ENCODE measurements around the gene EIPR1.
"Not testable (repeated sequence)": the region's sequence is repeated elsewhere in the genome, so short reads cannot be mapped to it uniquely, and the experiment has no call there.

EIPR1 gene

DNA sequence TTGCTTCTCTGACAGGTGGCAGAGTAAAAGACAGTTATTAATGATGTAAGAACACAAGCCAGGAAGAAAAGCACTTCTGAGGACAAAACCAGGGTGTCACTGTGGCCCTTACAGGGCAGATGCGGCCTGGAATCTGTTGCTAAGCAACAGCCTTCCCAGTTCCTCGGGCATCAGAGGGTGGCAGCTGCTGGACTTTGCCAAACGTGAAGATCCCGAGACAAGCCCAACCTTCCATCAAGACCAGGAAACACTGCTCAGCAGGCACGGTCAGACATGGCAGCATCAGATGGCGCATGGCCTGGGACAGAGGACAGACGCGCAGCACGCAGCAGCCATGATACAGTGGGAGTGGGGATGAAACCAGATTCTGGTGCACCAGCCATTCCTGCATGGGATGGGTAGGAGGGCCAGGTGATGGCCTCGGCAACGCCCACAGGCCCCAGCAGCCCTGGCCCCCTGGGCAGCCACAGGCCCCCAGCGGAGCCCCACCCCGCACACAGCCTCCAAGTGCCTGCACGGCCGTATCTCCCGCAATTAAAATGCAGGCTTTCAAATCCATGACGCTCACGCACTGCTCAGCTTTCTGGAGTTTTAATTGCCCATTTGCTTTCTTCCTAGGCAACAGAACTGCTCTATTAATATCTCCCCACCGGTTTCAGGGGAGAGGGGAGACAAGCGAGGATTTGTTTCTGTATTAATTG is 89.0 kb downstream of the EIPR1 start:
- H2BK12ac ChIP-seq (ENCODE audit: low read length) = no peak overlapping the region
- H3K4ac ChIP-seq (ENCODE audit: low read depth, low read length) = no peak overlapping the region
- H2BK120ac ChIP-seq (ENCODE audit: insufficient read depth, low read length, poor library complexity) = no peak overlapping the region
- no peak overlapping the region for H2AK5ac ChIP-seq (ENCODE audit: low read length)
- no peak overlapping the region for H3K23ac ChIP-seq (ENCODE audit: low read length)
- no CpG with 5 or more reads among the region's 20 CpGs for WGBS (ENCODE audit: extremely low coverage, insufficient coverage, insufficient read length)
- H3K79me1 ChIP-seq (ENCODE audit: low read length) = no peaks in the 10 kb centered on the region
- no peaks in the 10 kb centered on the region for H3K4me1 ChIP-seq (ENCODE audit: control insufficient read depth in 1 of 2, insufficient read depth in 2 of 2, low read length in 2 of 2)
- no peak overlapping the region for H4K12ac ChIP-seq (ENCODE audit: low read depth, low read length)
- H2BK5ac ChIP-seq (ENCODE audit: low read depth, low read length, poor library complexity) = no peak overlapping the region
- H3K36me3 ChIP-seq (ENCODE audit: control insufficient read depth in 1 of 2, insufficient read depth in 2 of 2, low read length in 2 of 2) = no peaks in the 10 kb centered on the region
- H3K27me3 ChIP-seq (ENCODE audit: insufficient read depth, low read length) = no peaks in the 10 kb centered on the region
- H3K9ac ChIP-seq (ENCODE audit: low read length) = no peak overlapping the region
- H4K91ac ChIP-seq (ENCODE audit: low read depth, low read length) = no peak overlapping the region
- H3K4me2 ChIP-seq (ENCODE audit: low read length) = no peak overlapping the region
- H3K14ac ChIP-seq (ENCODE audit: low read length) = no peak overlapping the region
- no peaks in the 10 kb centered on the region for H3K79me2 ChIP-seq (ENCODE audit: control insufficient read depth, insufficient read depth, low read length, poor library complexity)
- no peak overlapping the region for H3K27ac ChIP-seq (ENCODE audit: low read depth, low read length)
- no peaks in the 10 kb centered on the region for H3K9me3 ChIP-seq (ENCODE audit: insufficient read depth, low read depth, low read length)
- H3K4me3 ChIP-seq (ENCODE audit: low read depth, low read length) = no peak overlapping the region
- DNase-seq = no peak
- no peak overlapping the region for H3K18ac ChIP-seq (ENCODE audit: low read length)
- H4K8ac ChIP-seq (ENCODE audit: low read depth, low read length) = no peak overlapping the region
- no peak overlapping the region for H2AFZ ChIP-seq (ENCODE audit: insufficient read depth, low read length, poor library complexity)

GRCh38 chr2:3287896-3288295 is 89.7 kb downstream of the EIPR1 start:
- no peak overlapping the region for H2BK120ac ChIP-seq (ENCODE audit: insufficient read depth, low read length, poor library complexity)
- H3K4me3 ChIP-seq (ENCODE audit: low read depth, low read length) = no peak overlapping the region
- no peak overlapping the region for H3K27ac ChIP-seq (ENCODE audit: low read depth, low read length)
- no peak overlapping the region for H2AFZ ChIP-seq (ENCODE audit: insufficient read depth, low read length, poor library complexity)
- H3K27me3 ChIP-seq (ENCODE audit: insufficient read depth, low read length) = no peaks in the 10 kb centered on the region
- H3K79me1 ChIP-seq (ENCODE audit: low read length) = no peaks in the 10 kb centered on the region
- no peak overlapping the region for H2AK5ac ChIP-seq (ENCODE audit: low read length)
- no peak overlapping the region for H3K9ac ChIP-seq (ENCODE audit: low read length)
- no peak for DNase-seq
- no peak overlapping the region for H2BK12ac ChIP-seq (ENCODE audit: low read length)
- no peak overlapping the region for H3K4ac ChIP-seq (ENCODE audit: low read depth, low read length)
- H3K18ac ChIP-seq (ENCODE audit: low read length) = no peak overlapping the region
- no peaks in the 10 kb centered on the region for H3K4me1 ChIP-seq (ENCODE audit: control insufficient read depth in 1 of 2, insufficient read depth in 2 of 2, low read length in 2 of 2)
- H3K79me2 ChIP-seq (ENCODE audit: control insufficient read depth, insufficient read depth, low read length, poor library complexity) = no peaks in the 10 kb centered on the region
- H3K14ac ChIP-seq (ENCODE audit: low read length) = no peak overlapping the region
- no peaks in the 10 kb centered on the region for H3K9me3 ChIP-seq (ENCODE audit: insufficient read depth, low read depth, low read length)
- H4K12ac ChIP-seq (ENCODE audit: low read depth, low read length) = no peak overlapping the region
- H4K91ac ChIP-seq (ENCODE audit: low read depth, low read length) = no peak overlapping the region
- H3K4me2 ChIP-seq (ENCODE audit: low read length) = no peak overlapping the region
- no peak overlapping the region for H3K23ac ChIP-seq (ENCODE audit: low read length)
- H2BK5ac ChIP-seq (ENCODE audit: low read depth, low read length, poor library complexity) = no peak overlapping the region
- no CpG with 5 or more reads among the region's 13 CpGs for WGBS (ENCODE audit: extremely low coverage, insufficient coverage, insufficient read length)
- H4K8ac ChIP-seq (ENCODE audit: low read depth, low read length) = no peak overlapping the region
- H3K36me3 ChIP-seq (ENCODE audit: control insufficient read depth in 1 of 2, insufficient read depth in 2 of 2, low read length in 2 of 2) = no peaks in the 10 kb centered on the region

DNA sequence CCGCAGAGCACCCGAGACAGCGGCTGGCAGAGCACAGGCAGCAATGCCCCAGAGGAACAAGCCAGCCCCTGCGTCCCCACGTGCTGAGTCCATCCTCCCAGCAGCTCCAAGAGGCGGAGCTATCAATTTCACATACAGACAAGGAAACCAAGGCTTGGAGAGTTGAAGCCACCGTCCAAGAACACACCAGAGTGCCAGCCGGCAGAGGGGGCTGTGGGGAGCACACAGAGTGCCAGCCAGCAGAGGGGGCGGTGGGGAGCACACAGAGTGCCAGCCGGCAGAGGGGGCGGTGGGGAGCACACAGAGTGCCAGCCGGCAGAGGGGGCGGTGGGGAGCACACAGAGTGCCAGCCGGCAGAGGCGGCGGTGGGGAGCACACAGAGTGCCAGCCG is 91.0 kb downstream of the EIPR1 start:
- not testable (repeated sequence) for H3K14ac ChIP-seq (ENCODE audit: low read length); H2BK5ac ChIP-seq (ENCODE audit: low read depth, low read length, poor library complexity); H3K27ac ChIP-seq (ENCODE audit: low read depth, low read length); DNase-seq; H2AK5ac ChIP-seq (ENCODE audit: low read length); H3K79me2 ChIP-seq (ENCODE audit: control insufficient read depth, insufficient read depth, low read length, poor library complexity); H3K4me3 ChIP-seq (ENCODE audit: low read depth, low read length); H2BK120ac ChIP-seq (ENCODE audit: insufficient read depth, low read length, poor library complexity); H4K12ac ChIP-seq (ENCODE audit: low read depth, low read length); H3K27me3 ChIP-seq (ENCODE audit: insufficient read depth, low read length); H3K79me1 ChIP-seq (ENCODE audit: low read length); H3K36me3 ChIP-seq (ENCODE audit: control insufficient read depth in 1 of 2, insufficient read depth in 2 of 2, low read length in 2 of 2); H3K4me1 ChIP-seq (ENCODE audit: control insufficient read depth in 1 of 2, insufficient read depth in 2 of 2, low read length in 2 of 2); H4K8ac ChIP-seq (ENCODE audit: low read depth, low read length); H2BK12ac ChIP-seq (ENCODE audit: low read length); H3K4me2 ChIP-seq (ENCODE audit: low read length); H3K9me3 ChIP-seq (ENCODE audit: insufficient read depth, low read depth, low read length); H3K9ac ChIP-seq (ENCODE audit: low read length); H3K23ac ChIP-seq (ENCODE audit: low read length); H2AFZ ChIP-seq (ENCODE audit: insufficient read depth, low read length, poor library complexity); H3K4ac ChIP-seq (ENCODE audit: low read depth, low read length); H4K91ac ChIP-seq (ENCODE audit: low read depth, low read length); H3K18ac ChIP-seq (ENCODE audit: low read length)
- no CpG with 5 or more reads among the region's 17 CpGs for WGBS (ENCODE audit: extremely low coverage, insufficient coverage, insufficient read length)

DNA sequence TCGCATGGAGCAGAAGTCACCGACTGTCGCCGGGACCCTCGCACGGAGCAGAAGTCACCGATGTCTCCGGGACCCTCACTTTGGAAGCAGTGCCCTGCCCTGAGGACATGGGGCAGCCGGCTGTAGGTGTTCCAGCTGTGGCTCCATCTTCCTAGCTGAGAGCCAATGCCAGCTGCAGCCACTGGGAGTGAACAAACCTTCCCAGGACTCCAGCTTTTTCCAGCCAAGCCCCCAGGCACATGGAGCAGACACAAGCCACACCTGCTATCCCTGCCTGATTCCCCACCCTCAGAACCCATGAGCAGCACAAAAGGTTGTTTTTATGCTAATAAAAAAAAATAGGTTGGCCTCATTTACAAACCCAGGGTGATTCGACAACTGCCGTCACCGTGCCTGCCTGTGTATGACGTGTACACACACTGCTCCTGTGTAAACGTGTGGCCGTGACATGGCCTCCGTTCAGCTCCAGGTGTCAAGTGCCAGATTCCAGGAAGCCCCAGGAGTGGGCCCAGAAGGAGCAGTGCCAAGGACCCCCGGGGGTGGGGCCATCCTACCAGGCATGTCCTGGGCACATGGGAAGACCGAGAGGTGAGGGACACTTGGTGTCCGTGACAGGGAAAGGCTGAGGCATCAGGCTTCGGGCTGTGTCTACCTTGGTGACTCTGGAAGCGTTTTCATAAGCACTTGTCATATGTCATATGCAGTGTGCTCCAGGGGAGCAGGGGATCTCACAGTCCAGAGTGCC is 91.5 kb downstream of the EIPR1 start:
- no peak overlapping the region for H3K4me2 ChIP-seq (ENCODE audit: low read length)
- H3K9ac ChIP-seq (ENCODE audit: low read length) = no peak overlapping the region
- H3K27me3 ChIP-seq (ENCODE audit: insufficient read depth, low read length) = no peaks in the 10 kb centered on the region
- H3K4ac ChIP-seq (ENCODE audit: low read depth, low read length) = no peak overlapping the region
- H3K4me3 ChIP-seq (ENCODE audit: low read depth, low read length) = no peak overlapping the region
- H3K23ac ChIP-seq (ENCODE audit: low read length) = no peak overlapping the region
- no peak overlapping the region for H4K8ac ChIP-seq (ENCODE audit: low read depth, low read length)
- H3K14ac ChIP-seq (ENCODE audit: low read length) = no peak overlapping the region
- no peaks in the 10 kb centered on the region for H3K79me2 ChIP-seq (ENCODE audit: control insufficient read depth, insufficient read depth, low read length, poor library complexity)
- no peak overlapping the region for H3K27ac ChIP-seq (ENCODE audit: low read depth, low read length)
- no peak for DNase-seq
- H4K12ac ChIP-seq (ENCODE audit: low read depth, low read length) = no peak overlapping the region
- H3K4me1 ChIP-seq (ENCODE audit: control insufficient read depth in 1 of 2, insufficient read depth in 2 of 2, low read length in 2 of 2) = no peaks in the 10 kb centered on the region
- no peaks in the 10 kb centered on the region for H3K79me1 ChIP-seq (ENCODE audit: low read length)
- H4K91ac ChIP-seq (ENCODE audit: low read depth, low read length) = no peak overlapping the region
- no CpG with 5 or more reads among the region's 21 CpGs for WGBS (ENCODE audit: extremely low coverage, insufficient coverage, insufficient read length)
- H2AFZ ChIP-seq (ENCODE audit: insufficient read depth, low read length, poor library complexity) = no peak overlapping the region
- no peak overlapping the region for H2BK5ac ChIP-seq (ENCODE audit: low read depth, low read length, poor library complexity)
- no peaks in the 10 kb centered on the region for H3K36me3 ChIP-seq (ENCODE audit: control insufficient read depth in 1 of 2, insufficient read depth in 2 of 2, low read length in 2 of 2)
- H3K9me3 ChIP-seq (ENCODE audit: insufficient read depth, low read depth, low read length) = no peaks in the 10 kb centered on the region
- no peak overlapping the region for H2BK12ac ChIP-seq (ENCODE audit: low read length)
- no peak overlapping the region for H3K18ac ChIP-seq (ENCODE audit: low read length)
- no peak overlapping the region for H2AK5ac ChIP-seq (ENCODE audit: low read length)
- no peak overlapping the region for H2BK120ac ChIP-seq (ENCODE audit: insufficient read depth, low read length, poor library complexity)
